GM21717 (cell line): Measurements from ENCODE around the gene SCAP.
"Not testable (repeated sequence)": the region's sequence is repeated elsewhere in the genome, so short reads cannot be mapped to it uniquely, and the experiment has no call there.

ENCODE experiments used
- ATAC-seq: cut with Tn5 transposase; IDR thresholded peaks from one replicate; pipeline ENCODE4 v1.9.1; 2021; ENCODE audit warnings: mild to moderate bottlenecking, moderate library complexity; ENCODE audit not compliant: unreplicated experiment

The SCAP gene

GRCh38 chr3:47481763-47482162 lies 6.0 kb upstream of the SCAP start:
- ATAC-seq, result not testable (repeated sequence)

DNA sequence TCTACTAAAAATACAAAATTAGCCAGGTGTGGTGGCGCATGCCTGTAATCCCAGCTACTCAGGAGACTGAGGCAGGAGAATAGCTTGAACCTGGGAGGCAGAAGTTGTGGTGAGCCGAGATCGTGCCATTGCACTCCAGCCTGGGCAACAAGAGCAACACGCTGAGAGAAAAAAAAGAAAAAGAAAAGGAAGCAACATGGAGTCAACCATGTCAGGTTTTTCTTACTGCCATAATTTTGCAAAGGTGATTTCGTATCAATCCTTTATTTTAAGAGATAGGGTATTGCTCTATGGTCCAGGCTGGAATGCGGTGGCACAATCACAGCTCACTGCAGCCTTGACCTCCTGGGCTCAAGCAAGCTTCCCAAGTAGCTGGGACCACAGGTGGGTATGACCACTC lies 4.5 kb upstream of the SCAP start:
- not testable (repeated sequence) for ATAC-seq

DNA sequence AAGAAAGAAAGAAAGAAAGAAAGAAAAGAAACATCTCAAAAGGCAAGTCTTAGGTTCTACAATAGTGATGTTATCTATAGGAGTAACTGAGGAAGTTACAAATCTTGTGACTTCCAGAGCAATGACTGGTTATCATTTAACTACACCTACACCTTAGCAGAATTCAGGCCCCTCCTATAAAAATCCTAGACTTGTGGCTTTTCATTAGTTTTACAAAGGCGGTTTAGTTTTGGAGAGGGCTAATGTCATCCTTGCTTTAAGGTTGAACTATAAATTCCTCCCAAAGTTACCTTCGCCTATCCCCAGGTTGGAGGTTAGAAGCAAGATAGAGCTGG lies 4.1 kb upstream of the SCAP start:
- no peak for ATAC-seq

DNA sequence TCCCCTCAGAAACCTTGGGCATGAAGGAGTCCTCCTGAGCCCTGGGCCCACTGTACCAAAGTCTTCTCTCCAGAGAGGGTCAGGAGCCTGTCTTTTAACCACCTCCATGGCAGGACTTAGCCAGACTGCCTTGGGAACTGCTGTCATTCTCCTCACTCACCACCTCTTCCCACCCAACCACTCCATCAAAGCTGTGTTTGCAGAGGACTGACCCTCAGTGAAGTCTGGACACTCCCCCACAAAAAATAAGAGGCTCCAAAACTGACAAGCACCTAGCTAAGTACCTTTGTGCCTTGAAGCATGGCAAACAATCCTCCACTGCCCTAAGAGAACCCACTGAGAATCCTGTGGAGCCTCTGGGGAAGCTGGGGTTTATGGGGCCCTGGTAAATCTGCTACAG lies 2.3 kb upstream of the SCAP start:
- no peak for ATAC-seq

GRCh38 chr3:47476644-47477199 lies 981 bp upstream of the SCAP start:
- ATAC-seq, result no peak

DNA sequence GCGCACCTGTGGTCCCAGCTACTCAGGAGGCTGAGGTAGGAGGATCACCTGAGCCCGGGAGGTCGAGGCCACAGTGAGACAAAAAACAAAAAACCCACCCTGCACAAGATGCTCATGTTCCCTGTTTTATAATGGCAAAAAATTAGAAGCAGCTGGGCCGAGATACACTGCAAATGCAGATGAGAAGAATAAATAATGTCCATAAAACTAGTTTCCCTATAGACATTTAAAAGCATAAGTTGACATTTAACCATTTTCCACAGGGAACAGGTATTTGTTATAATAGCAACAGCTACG lies 537 bp upstream of the SCAP start:
- ATAC-seq, result no peak

DNA sequence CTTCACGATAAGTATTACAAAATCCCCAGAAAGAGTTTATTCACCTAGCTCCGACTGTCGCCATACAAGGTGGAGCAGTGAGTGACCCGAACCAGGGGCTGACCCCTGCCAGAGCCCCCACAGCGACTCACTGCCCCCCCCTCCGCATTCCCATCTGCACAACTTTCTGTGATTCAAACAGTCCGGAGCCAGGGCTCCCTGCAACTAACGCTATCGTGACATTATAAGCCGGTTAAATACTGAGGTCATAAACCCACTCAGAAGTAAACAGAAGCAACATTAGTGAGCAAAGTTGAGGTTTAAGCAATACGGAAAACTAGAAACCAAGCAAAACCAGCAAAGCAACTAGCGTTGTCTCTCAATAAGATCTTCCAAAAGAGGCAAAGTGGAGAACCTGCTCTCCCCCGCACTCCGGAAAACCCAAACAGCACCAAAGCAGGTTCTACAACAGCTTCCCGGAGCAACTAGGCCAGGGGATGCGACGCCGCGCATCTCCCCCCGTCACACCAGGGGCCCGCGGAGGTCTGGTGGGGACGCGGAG lies 642 bp downstream of the SCAP start:
- ATAC-seq, result peak; percentile 5

- ATAC-seq, result no peak
Observed at GRCh38 chr3:47473391-47473790, 2.4 kb downstream of the SCAP start.

- ATAC-seq, result no peak
Observed at GRCh38 chr3:47469616-47470015, 6.1 kb downstream of the SCAP start.

GRCh38 chr3:47468315-47468714 lies 7.4 kb downstream of the SCAP start:
- ATAC-seq, result not testable (repeated sequence)

- ATAC-seq, result no peak
Observed at GRCh38 chr3:47464588-47464987, 11.2 kb downstream of the SCAP start.

DNA sequence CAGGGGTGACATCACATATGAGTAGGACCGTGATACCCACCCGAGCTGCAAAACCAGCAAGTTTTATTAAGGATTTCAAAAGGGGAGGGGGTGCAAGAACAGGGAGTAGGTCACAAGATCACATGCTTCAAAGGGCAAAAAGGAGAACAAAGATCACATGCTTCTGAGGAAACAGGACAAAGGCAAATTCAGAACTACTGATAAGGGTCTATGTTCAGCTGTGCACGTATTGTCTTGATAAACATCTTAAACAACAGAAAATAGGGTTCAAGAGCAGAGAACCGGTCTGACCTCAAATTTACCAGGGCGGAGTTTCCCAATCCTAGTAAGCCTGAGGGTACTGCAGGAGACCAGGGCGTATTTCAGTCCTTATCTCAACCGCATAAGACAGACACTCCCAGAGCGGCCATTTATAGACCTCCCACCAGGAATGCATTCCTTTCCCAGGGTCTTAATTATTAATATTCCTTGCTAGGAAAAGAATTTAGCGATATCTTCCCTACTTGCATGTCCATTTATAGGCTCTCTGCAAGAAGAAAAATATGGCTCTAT lies 16.1 kb downstream of the SCAP start:
- not testable (repeated sequence) for ATAC-seq

GRCh38 chr3:47456984-47457383 lies 18.8 kb downstream of the SCAP start:
- no peak for ATAC-seq

DNA sequence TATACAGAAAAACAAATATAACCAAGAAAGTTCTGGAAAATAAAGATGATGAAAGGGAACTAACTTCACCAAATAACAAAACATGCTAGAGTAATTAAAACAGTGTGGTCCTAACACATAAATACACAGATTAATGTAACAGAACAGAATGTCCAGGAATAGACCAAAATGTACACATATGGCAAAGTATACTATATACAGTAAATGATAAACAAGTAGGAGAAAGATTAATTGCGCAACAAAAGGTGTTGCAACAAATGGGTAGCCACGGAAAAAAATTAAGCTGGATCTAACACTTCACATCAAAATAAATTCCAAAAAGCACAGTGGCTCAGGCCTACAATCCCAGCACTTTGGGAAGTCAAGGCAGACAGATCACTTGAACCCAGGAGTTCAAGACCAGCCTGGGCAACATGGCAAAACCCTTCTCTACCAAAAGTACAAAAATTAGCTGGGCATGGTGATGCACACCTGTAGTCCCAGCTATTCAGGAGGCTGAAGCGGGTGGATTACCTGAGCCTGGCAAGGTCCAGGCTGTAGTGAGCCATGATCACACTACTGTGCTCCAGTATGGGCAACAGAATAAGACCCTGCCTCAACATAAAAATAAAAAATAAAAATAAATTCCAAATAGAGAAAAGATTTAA lies 19.8 kb downstream of the SCAP start:
- no peak for ATAC-seq

DNA sequence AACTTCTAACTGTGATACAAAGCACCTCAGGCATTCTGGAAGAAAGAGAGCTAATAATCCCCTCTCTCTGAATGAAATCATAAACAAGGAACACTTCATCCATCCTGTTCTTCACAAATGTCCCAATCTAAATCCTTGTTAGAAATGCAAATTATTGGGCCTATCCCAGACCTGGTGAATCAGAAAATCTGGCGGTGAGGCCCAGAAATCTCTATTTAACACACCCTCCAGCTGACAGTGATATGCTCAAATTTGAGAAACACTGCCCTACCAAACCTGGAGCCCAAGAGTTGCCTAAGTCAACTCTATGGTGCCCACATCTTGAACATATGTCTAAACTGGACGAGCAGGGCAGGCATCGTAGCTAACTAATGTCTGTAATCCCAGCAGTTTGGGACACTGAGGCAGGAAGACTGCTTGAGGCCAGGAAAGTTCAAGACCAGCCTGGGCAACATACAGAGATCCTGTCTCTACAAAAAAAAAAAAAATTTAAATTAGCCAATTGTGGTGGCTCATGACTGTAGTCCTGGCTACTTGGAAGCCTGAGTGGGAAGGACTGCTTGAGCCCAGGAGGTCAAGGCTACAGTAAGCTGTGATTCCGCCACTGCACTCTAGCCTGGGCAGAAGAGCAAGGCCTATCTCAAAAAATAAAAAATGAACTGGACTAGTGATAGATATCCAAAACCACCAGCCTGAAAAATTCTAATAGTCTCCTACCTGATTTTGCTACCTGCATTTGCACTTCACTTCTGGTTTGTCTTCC lies 23.1 kb downstream of the SCAP start:
- ATAC-seq, result no peak

DNA sequence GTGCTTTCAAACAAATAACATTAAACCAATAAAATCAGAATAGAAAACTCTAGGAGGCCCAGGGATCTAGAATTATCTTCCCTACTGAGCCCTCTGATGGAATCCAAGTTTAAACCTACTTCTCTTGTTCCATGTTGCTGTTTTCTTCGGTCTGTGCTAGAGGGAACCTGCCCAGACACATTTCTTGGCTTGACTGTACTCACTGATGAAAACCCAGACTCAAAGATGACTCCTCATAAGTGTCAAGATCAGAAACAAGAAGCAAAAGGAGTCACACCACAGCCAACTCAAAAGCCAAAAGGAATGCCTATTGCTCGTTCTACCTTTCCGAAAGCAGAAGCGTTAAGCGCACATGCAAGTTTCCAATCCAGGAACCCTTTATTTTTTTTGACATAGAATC lies 31.6 kb downstream of the SCAP start:
- ATAC-seq, result no peak

- ATAC-seq, result no peak
Observed at GRCh38 chr3:47443611-47443995, 32.1 kb downstream of the SCAP start.

- no peak for ATAC-seq
Observed at GRCh38 chr3:47441796-47442551, 33.8 kb downstream of the SCAP start.

- ATAC-seq, result no peak
Observed at GRCh38 chr3:47440131-47440530, 35.6 kb downstream of the SCAP start.

DNA sequence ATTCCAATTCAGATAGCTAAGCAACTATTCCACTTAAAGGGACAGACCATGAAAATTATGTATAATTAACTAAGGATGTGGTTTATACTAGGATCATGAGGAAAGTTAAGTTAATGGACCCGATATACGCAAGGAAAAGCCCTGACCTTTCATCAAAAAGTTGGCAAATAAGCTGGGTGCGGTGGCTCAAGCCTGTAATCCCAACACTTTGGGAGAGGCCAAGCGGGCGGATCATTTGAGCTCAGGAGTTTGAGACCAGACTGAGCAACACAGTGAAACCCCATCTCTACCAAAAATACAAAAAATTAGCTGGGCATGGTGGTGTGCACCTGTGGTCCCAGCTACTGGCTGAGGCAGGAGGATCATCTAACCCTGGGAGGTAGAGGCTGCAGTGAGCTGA lies 39.6 kb downstream of the SCAP start:
- no peak for ATAC-seq

DNA sequence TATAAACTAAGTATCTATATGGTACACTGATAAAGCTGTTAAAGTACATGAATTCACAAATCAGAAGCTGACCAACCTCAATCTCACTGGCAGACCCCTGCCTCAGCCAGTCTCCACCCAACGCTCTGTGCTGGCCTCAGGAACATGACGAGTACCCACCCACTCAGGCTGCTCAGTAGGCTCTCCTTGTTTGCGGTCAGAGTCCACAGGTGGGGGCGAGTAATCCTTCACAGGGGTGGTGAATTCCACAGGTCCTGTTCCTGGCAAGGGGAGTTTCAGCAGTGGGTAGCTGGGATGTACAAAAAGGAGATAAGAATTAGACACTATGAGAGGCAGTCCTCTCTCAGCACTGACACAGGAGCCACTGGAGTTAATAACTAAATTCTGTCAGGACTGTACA lies 40.9 kb downstream of the SCAP start:
- ATAC-seq, result no peak
